Vagina (tissue), 2 donors: ENCODE results near the gene COG1.

Experiments
- POLR2A ChIP-seq, 2 donors: fragments of 450-650 bp; IDR thresholded peaks; one replicate each; pipeline ENCODE4 v1.6.1; 2017; ENCODE audit warnings: antibody characterized with exemption in 2 of 2, mild to moderate bottlenecking in 2 of 2, moderate library complexity in 2 of 2
- POLR2AphosphoS5 ChIP-seq, 2 donors: sonication (generic); formaldehyde crosslinking; IDR thresholded peaks; one replicate each; pipeline ENCODE4 v1.9.0; 2017; ENCODE audit warnings: antibody characterized with exemption in 2 of 2, mild to moderate bottlenecking in 2 of 2, low read depth in 1 of 2; ENCODE audit not compliant: insufficient read depth in 1 of 2
- TF ChIP-seq, protein P1 (sequence below), 3 experiments: fragments of 450-650 bp in 2 of 3; fragments of 200-600 bp in 1 of 3; sonication (generic) in 1 of 3; IDR thresholded peaks; one replicate each; pipeline ENCODE4 v1.5.1; 2017 to 2019; ENCODE audit warnings: antibody characterized with exemption in 3 of 3, mild to moderate bottlenecking in 2 of 3, moderate library complexity in 2 of 3

DNA sequence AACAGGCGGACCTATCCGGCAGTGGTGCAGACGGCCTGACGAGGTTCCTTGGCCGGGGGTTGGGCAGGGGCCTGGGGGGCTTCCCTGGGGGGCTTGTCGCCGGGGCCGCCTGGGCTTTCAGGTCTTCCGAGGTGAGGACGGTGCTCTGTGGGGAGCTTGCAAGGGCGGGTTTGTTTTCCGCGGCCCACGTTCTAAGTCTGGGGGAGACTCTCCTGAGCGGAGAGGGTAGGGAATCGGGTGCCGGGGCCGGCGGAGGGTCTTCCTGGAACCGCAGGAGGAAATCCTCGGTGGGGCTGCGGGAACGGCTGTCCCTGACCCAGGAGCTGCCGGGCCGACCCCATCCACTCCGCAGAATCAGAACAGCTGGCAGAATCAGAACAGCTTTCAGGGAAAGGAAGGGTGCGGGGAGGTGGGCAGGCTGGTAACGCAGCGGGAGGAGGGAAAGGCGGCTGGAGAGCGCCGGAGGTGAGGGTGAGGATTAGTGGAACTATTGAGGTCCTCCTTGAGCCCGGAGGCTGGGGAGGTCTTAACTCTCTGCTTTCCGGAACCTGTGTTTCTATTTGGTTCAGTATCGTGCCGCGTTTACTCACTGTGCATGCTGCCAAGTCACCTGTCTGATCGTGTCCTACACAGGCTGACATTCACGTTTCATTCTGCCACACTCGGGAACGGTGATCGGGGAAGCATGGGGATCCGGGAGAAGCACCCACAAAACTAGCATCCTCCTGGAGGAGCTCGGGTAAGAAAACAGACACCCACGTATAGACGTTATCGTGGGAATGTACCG is 39.9 kb downstream of the COG1 start:
- TF ChIP-seq, protein P1, sequence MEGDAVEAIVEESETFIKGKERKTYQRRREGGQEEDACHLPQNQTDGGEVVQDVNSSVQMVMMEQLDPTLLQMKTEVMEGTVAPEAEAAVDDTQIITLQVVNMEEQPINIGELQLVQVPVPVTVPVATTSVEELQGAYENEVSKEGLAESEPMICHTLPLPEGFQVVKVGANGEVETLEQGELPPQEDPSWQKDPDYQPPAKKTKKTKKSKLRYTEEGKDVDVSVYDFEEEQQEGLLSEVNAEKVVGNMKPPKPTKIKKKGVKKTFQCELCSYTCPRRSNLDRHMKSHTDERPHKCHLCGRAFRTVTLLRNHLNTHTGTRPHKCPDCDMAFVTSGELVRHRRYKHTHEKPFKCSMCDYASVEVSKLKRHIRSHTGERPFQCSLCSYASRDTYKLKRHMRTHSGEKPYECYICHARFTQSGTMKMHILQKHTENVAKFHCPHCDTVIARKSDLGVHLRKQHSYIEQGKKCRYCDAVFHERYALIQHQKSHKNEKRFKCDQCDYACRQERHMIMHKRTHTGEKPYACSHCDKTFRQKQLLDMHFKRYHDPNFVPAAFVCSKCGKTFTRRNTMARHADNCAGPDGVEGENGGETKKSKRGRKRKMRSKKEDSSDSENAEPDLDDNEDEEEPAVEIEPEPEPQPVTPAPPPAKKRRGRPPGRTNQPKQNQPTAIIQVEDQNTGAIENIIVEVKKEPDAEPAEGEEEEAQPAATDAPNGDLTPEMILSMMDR (IDR thresholded peaks at IDR 0.05), result no peak
- TF ChIP-seq POLR2A (IDR thresholded peaks at IDR 0.05) (no peak), POLR2AphosphoS5 (IDR thresholded peaks at IDR 0.05; ENCODE audit: insufficient read depth in 1 of 2, low read depth in 1 of 2) (no peak)
